BJ (cell line): Measurements from ENCODE around the gene MRPS18C. TPM values are rescaled to one million over a fixed set of nuclear protein-coding genes. Genes with fewer than 3 reads are reported as not detected.
A peak's percentile ranks its signal among the peaks of the same experiment; 100 is the strongest.

Source experiments
- CTCF ChIA-PET: fragments of 350-600 bp; formaldehyde crosslinking; extraction: SDS; loops from one replicate; lab custom pipeline; 2021; ENCODE audit warnings: antibody characterized with exemption, inconsistent platforms; lab: Yijun Ruan, JAX
- POLR2A ChIA-PET: fragments of 300-600 bp; sonication (Branson Sonifier 250); formaldehyde crosslinking; extraction: SDS; loops from one replicate; lab custom pipeline; 2021; ENCODE audit warnings: antibody characterized with exemption; lab: Charles Lee
- DNase-seq: peaks from one replicate; pipeline ENCODE4 v3.0.0-alpha.2; 2011; ENCODE audit warnings: low read depth
- H3K27me3 ChIP-seq: 2 replicates; pipeline ENCODE4 v1.6.0; 2011; ENCODE audit warnings: low read length; ENCODE audit not compliant: control insufficient read depth, insufficient read depth
- H3K36me3 ChIP-seq: 2 replicates; pipeline ENCODE4 v1.5.1; 2011; ENCODE audit warnings: low read length; ENCODE audit not compliant: control insufficient read depth, insufficient read depth
- H3K4me3 ChIP-seq: 2 replicates; pipeline ENCODE4 v1.5.1; 2011; ENCODE audit warnings: low read depth, mild to moderate bottlenecking, control low read depth, low read length
- polyA minus RNA-seq: library from RNA; depleted of rRNA, polyadenylated mRNA; stranded (reverse); fragments of >200 nt; gene quantifications from 2 replicates; pipeline ENCODE4 v1.2.3, GENCODE V29; 2011; rRNA and poly(A)+ RNA removed
- polyA plus RNA-seq: library from polyadenylated mRNA; depleted of rRNA; stranded (reverse); fragments of >200 nt; gene quantifications from 2 replicates; pipeline ENCODE4 v1.2.3, GENCODE V29; 2011; rRNA removed
- TF ChIP-seq, protein P1 (sequence below): IDR thresholded peaks from 2 replicates; pipeline ENCODE4 v1.5.1; 2011; ENCODE audit warnings: low read depth, mild to moderate bottlenecking, control low read depth, inconsistent platforms, low read length, moderate library complexity; ENCODE audit not compliant: insufficient read depth

MRPS18C gene
- polyA plus RNA-seq (16.4 and 31.8 TPM in 2 replicates), polyA minus RNA-seq (9.5 and 10.2 TPM in 2 replicates)

DNA sequence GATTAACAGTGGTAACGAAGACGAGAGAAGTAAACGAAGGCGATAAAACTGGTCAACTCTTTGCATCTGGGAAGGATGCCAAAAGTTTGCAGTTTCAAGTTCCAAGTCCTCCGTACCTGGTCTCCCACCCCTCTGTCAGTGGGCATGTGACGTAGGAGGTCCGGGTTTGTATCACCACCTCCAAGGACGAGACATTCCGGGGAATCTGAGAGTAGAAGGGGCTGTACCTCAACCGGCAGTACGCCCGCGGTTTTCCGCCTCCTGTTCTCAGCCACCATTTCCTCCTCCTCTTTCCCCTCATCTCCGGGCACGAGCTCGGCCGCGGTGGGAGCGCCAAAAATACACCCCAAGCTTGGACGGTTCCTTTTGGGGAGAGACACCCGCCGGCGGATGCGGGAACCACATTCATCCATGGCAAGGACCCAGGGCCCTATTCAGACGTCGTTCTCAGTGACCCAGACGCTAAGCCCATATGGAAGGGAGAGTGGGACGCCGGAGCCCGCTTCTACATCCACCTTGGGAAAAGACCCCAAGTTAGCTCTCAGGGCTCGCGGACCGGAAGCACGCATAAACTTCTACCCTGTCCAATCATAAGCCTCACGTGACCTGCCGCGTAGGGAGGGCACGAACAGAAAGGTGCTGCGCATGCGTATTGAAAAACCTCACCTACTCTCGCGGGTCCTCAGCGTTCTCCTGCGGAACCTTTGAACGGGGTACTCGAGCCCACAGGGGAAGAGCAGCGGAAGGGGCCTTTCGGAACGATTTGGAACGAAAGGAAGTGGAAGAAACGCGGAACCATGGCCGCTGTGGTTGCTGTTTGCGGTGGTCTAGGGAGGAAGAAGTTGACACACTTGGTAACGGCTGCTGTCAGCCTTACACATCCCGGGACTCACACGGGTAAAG, at the start of gene MRPS18C, which contains the start of gene HELQ:
Gene MRPS18C, plus strand, starts transcription at position 778 of the 903 bp plus-strand sequence. Its CDS starts 20 bp downstream, at position 798.
Gene HELQ, minus strand, starts transcription at position 543 of the 903 bp plus-strand sequence. Its CDS starts 130 bp downstream, at position 413.
- TF ChIP-seq, protein P1, sequence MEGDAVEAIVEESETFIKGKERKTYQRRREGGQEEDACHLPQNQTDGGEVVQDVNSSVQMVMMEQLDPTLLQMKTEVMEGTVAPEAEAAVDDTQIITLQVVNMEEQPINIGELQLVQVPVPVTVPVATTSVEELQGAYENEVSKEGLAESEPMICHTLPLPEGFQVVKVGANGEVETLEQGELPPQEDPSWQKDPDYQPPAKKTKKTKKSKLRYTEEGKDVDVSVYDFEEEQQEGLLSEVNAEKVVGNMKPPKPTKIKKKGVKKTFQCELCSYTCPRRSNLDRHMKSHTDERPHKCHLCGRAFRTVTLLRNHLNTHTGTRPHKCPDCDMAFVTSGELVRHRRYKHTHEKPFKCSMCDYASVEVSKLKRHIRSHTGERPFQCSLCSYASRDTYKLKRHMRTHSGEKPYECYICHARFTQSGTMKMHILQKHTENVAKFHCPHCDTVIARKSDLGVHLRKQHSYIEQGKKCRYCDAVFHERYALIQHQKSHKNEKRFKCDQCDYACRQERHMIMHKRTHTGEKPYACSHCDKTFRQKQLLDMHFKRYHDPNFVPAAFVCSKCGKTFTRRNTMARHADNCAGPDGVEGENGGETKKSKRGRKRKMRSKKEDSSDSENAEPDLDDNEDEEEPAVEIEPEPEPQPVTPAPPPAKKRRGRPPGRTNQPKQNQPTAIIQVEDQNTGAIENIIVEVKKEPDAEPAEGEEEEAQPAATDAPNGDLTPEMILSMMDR: peak; percentile 50
- Histone ChIP-seq H3K27me3 (no peaks in the 10 kb centered on the region), H3K36me3 (peaks cover 2% of the 10 kb centered on the region; the same call in 1 of the 2 replicates), H3K4me3 (peak within 1 kb of the TSS; percentile 84)
- ChIA-PET CTCF (interaction anchor here (0.7 to 2.0 kb wide), 5 partner anchors 10 to 93 kb away, joined by 3 to 10 read pairs (median 3); no protein-coding TSS in a partner anchor), POLR2A (no interaction called here)
- peak; percentile 92 for DNase-seq

DNA sequence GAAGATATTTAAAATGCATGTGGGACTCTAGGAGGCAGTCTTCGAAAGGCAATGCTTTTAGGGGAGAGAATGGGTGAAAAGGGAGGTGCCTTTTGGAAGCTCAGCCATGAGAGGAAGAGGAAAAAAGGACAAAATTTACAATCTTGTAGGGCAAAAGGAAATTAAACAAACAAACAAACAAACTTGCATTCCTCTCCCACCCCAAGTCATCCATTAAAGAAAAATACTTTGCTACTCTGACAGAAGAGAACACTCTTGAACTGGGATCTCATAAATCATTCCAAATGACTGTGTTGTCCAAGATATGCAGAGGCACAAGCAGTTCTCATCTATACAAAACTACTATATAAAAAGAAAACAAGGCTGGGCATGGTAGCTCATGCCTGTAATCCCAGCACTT, 47.0 kb upstream of the MRPS18C start:
- no peaks in the 10 kb centered on the region for H3K27me3 ChIP-seq
- DNase-seq: no peak
- TF ChIP-seq, protein P1: no peak
- no peak overlapping the region for H3K4me3 ChIP-seq
- CTCF ChIA-PET: no interaction called here
- POLR2A ChIA-PET: no interaction called here
- H3K36me3 ChIP-seq: no peaks in the 10 kb centered on the region; the same call in 1 of the 2 replicates

DNA sequence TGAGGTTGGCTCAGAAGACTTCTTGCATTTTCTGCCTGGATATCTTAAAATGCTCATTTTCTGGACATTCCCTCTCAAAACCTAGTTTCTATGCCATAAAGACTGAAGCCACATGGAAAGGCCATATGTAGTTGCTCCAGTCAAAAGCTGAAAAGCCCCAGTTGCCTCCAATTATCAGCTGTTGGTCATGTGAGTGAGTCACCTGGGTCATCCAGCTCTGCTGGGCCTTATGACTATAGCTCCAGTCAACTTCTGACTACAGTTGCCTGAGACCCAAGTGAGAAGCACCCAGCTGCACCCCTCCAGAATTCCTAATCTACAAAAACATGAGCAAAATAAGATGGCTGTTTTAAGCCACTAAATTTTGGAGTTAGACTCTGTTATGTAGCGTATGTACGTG, 42.2 kb upstream of the MRPS18C start:
- ChIA-PET POLR2A (no interaction called here), CTCF (interaction anchor here (0.6 kb wide), 1 partner anchor 40 kb away, joined by 3 read pairs; no protein-coding TSS in a partner anchor)
- H3K4me3 ChIP-seq: no peak overlapping the region
- no peaks in the 10 kb centered on the region for H3K27me3 ChIP-seq
- DNase-seq: no peak
- H3K36me3 ChIP-seq: peaks cover 3% of the 10 kb centered on the region
- TF ChIP-seq, protein P1: no peak

DNA sequence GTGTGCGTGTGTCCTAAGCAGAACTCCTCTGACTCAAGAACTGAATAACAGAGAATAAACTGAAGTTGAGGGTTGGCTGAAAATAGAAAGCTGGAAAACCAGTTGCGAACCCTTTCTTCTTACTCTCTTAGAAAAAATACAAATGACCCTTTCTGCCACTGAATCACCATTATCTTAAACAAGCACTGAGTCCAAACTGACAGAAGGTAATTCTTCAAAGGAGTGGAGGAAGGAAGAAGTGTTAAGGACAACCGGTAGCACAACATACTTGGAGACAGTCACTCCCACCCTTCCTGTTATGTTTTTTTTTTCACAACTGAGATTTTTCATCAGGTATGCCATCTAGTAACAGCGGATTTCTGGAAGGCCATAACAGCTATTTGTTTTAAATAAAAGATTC, 38.3 kb upstream of the MRPS18C start:
- CTCF ChIA-PET: no interaction called here

DNA sequence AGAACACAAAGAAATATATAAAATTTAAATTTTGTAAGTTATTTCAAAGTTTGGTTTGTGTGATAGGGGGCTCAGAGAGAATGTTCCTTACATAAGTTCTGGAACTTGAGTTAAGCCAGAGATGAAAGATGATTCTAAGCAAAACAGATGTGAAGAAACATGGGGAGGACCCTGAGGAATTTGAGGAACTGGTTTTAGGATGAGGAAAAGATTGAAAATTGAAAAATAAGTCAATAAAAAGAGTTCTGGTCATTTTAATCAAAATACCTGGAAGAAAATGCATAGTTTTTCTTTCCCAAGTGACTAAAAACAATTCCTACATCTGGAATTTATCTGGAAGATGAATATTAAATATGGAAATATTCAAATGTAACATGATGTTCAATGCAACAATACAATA, 37.6 kb upstream of the MRPS18C start:
- TF ChIP-seq, protein P1: no peak
- H3K27me3 ChIP-seq: no peaks in the 10 kb centered on the region
- ChIA-PET CTCF (no interaction called here), POLR2A (no interaction called here)
- H3K4me3 ChIP-seq: no peak overlapping the region
- H3K36me3 ChIP-seq: peaks cover 6% of the 10 kb centered on the region
- DNase-seq: no peak

More for the DNA sequence above, 38.3 kb upstream of the MRPS18C start:
- Histone ChIP-seq H3K4me3 (no peak overlapping the region), H3K36me3 (peaks cover 6% of the 10 kb centered on the region), H3K27me3 (no peaks in the 10 kb centered on the region)
- POLR2A ChIA-PET: no interaction called here
- no peak for DNase-seq
- TF ChIP-seq, protein P1: no peak
